Loucy (cell line): ENCODE results near the gene HADHA.

ENCODE experiments used
- H2AFZ ChIP-seq: fragments of 200-600 bp; sonication (generic); 2 replicates; pipeline ENCODE4 v1.6.0; 2016; ENCODE audit warnings: antibody characterized with exemption, mild to moderate bottlenecking, low read length, moderate library complexity
- H3F3A ChIP-seq: fragments of 200-600 bp; 2 replicates; pipeline ENCODE4 v1.6.0; 2016; ENCODE audit warnings: antibody characterized with exemption, low read depth, mild to moderate bottlenecking
- H3K27me3 ChIP-seq: fragments of 200-600 bp; sonication (generic); 2 replicates; pipeline ENCODE4 v1.6.1; 2014; ENCODE audit warnings: low read length, mild to moderate bottlenecking; ENCODE audit not compliant: insufficient read depth, poor library complexity, severe bottlenecking
- H3K36me3 ChIP-seq: fragments of 200-600 bp; sonication (generic); 2 replicates; pipeline ENCODE4 v1.6.1; 2016; ENCODE audit warnings: low read length; ENCODE audit not compliant: insufficient read depth
- H3K4me1 ChIP-seq: fragments of 200-600 bp; sonication (generic); 2 replicates; pipeline ENCODE4 v1.5.1; 2014; ENCODE audit warnings: low read length, mild to moderate bottlenecking; ENCODE audit not compliant: insufficient read depth, poor library complexity, severe bottlenecking
- H3K4me2 ChIP-seq: fragments of 200-600 bp; sonication (generic); 2 replicates; pipeline ENCODE4 v1.6.0; 2014; ENCODE audit warnings: antibody characterized with exemption, low read length, low read depth, mild to moderate bottlenecking; ENCODE audit not compliant: poor library complexity, severe bottlenecking
- H3K4me3 ChIP-seq: fragments of 200-600 bp; sonication (generic); 2 replicates; pipeline ENCODE4 v1.5.1; 2014; ENCODE audit warnings: low read length, mild to moderate bottlenecking, mixed read lengths; ENCODE audit not compliant: poor library complexity, severe bottlenecking
- H3K79me2 ChIP-seq: fragments of 200-600 bp; sonication (generic); 2 replicates; pipeline ENCODE4 v1.6.1; 2014; ENCODE audit warnings: low read length; ENCODE audit not compliant: insufficient read depth
- H3K9ac ChIP-seq: fragments of 200-600 bp; sonication (generic); 2 replicates; pipeline ENCODE4 v1.6.0; 2014; ENCODE audit warnings: mild to moderate bottlenecking, low read depth, low read length, moderate library complexity; ENCODE audit not compliant: poor library complexity, severe bottlenecking
- H3K9me2 ChIP-seq: fragments of 200-600 bp; sonication (generic); replicated peaks from 2 replicates; pipeline ENCODE4 v1.6.1; 2016; ENCODE audit warnings: low read depth, low read length, mixed read lengths
- H3K9me3 ChIP-seq: fragments of 200-600 bp; sonication (generic); 2 replicates; pipeline ENCODE4 v1.6.1; 2014; ENCODE audit warnings: mild to moderate bottlenecking, antibody characterized with exemption, low read length, low read depth; ENCODE audit not compliant: insufficient read depth
- H4K20me1 ChIP-seq: fragments of 200-600 bp; sonication (generic); 2 replicates; pipeline ENCODE4 v1.6.0; 2014; ENCODE audit warnings: antibody characterized with exemption, low read length, mild to moderate bottlenecking; ENCODE audit not compliant: insufficient read depth, poor library complexity, severe bottlenecking
- CTCF ChIP-seq: fragments of 200-600 bp; sonication (generic); conservative IDR thresholded peaks from 2 replicates; pipeline ENCODE4 v1.5.1; 2014; ENCODE audit warnings: mild to moderate bottlenecking, antibody characterized with exemption, low read length
- EZH2phosphoT487 ChIP-seq: fragments of 200-600 bp; IDR thresholded peaks from 2 replicates; pipeline ENCODE4 v1.6.1; 2018; ENCODE audit warnings: antibody characterized with exemption, mild to moderate bottlenecking, moderate library complexity, borderline replicate concordance

The HADHA gene

GRCh38 chr2:26214759-26215158 lies 29.7 kb downstream of the HADHA start:
- Histone ChIP-seq H4K20me1 (no peaks in the 10 kb centered on the region), H3K4me3 (no peak overlapping the region), H3K4me2 (no peak overlapping the region), H3K9me2 (no peaks in the 10 kb centered on the region), H3K9me3 (no peaks in the 10 kb centered on the region), H3K79me2 (no peaks in the 10 kb centered on the region), H3K4me1 (no peaks in the 10 kb centered on the region), H3K36me3 (peaks cover 90% of the 10 kb centered on the region), H3K27me3 (no peaks in the 10 kb centered on the region), H3F3A (no peaks in the 10 kb centered on the region), H3K9ac (no peak overlapping the region), H2AFZ (no peak overlapping the region)
- TF ChIP-seq EZH2phosphoT487 (no peak), CTCF (no peak)

GRCh38 chr2:26212011-26212410 lies 32.4 kb downstream of the HADHA start:
- Histone ChIP-seq H2AFZ (no peak overlapping the region), H3K4me3 (no peak overlapping the region), H3K9me2 (no peaks in the 10 kb centered on the region), H3K9ac (no peak overlapping the region), H3K9me3 (no peaks in the 10 kb centered on the region), H3K4me1 (no peaks in the 10 kb centered on the region), H3K79me2 (no peaks in the 10 kb centered on the region), H3K4me2 (no peak overlapping the region), H3F3A (no peaks in the 10 kb centered on the region), H3K27me3 (no peaks in the 10 kb centered on the region), H4K20me1 (no peaks in the 10 kb centered on the region), H3K36me3 (peaks cover 98% of the 10 kb centered on the region)
- TF ChIP-seq CTCF (no peak), EZH2phosphoT487 (no peak)

- no peaks in the 10 kb centered on the region for H3F3A ChIP-seq
Observed at GRCh38 chr2:26203906-26204305, 40.5 kb downstream of the HADHA start.

More at GRCh38 chr2:26203906-26204305, 40.5 kb downstream of the HADHA start:
- no peaks in the 10 kb centered on the region for H3K9me3 ChIP-seq
- H4K20me1 ChIP-seq: no peaks in the 10 kb centered on the region
- no peaks in the 10 kb centered on the region for H3K4me1 ChIP-seq
- H2AFZ ChIP-seq: no peak overlapping the region
- H3K4me3 ChIP-seq: no peak overlapping the region
- no peaks in the 10 kb centered on the region for H3K9me2 ChIP-seq
- H3K36me3 ChIP-seq: peaks cover 85% of the 10 kb centered on the region; the same call in 1 of the 2 replicates
- no peaks in the 10 kb centered on the region for H3K27me3 ChIP-seq
- H3K4me2 ChIP-seq: no peak overlapping the region
- H3K9ac ChIP-seq: no peak overlapping the region
- TF ChIP-seq EZH2phosphoT487 (no peak), CTCF (no peak)
- H3K79me2 ChIP-seq: no peaks in the 10 kb centered on the region
